IMR-90 (cell line): Measurements from ENCODE around the gene MAP1LC3B.

Source experiments
- MAZ ChIP-seq: IDR thresholded peaks from 2 replicates; pipeline ENCODE4 v1.6.1; 2012; ENCODE audit warnings: low read depth, mild to moderate bottlenecking, low read length, improper control_type of control experiment, moderate library complexity, borderline replicate concordance
- TF ChIP-seq, protein P1 (sequence below): conservative IDR thresholded peaks from 2 replicates; pipeline ENCODE4 v1.5.1; 2012; ENCODE audit warnings: mild to moderate bottlenecking, low read depth, low read length, improper control_type of control experiment

DNA sequence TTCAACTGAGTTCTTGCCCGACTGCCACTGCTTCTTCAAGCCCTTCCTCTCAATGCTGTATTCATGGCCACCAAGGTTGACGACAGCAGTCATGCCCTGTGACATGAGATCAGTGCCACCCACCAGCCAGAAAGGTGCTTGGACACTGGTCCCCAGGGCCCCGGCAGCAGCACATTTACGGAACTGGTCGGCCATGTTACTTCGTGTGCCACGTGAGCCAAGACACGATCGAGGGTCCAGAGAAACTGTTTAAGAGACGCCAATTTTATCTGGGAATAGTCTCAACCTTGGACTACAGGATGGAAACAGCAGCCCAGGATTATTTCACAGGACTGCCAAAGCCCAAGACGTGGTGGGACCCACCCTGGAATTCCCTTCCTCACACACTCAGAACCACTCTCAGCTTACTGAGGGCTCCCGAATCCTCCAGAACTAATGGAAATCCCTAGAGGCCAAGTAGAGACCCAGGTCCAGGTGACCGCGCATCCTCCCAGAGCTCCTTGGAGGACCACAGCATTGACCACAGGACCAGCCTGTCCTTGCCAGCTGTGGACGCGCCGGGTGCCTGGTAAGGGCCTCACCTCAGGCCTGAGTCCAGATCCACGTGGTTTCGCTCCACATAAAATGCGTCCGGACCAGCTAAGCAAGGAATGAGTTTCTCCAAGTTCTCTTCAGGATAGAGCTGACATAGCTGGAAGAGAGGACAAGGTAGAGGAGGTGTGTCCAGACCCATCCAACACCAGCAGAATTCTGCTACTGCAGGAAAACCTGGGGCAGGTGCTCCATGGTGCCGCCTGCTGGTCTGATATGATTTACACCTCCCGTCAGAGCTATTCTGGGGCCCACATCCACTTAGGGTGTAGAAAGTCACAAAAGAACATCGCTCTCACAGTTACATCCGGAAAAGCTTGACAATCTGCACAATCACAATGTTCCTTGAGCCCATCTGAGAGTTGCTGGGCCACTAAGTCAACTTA lies 28.2 kb downstream of the MAP1LC3B start:
- TF ChIP-seq, protein P1, sequence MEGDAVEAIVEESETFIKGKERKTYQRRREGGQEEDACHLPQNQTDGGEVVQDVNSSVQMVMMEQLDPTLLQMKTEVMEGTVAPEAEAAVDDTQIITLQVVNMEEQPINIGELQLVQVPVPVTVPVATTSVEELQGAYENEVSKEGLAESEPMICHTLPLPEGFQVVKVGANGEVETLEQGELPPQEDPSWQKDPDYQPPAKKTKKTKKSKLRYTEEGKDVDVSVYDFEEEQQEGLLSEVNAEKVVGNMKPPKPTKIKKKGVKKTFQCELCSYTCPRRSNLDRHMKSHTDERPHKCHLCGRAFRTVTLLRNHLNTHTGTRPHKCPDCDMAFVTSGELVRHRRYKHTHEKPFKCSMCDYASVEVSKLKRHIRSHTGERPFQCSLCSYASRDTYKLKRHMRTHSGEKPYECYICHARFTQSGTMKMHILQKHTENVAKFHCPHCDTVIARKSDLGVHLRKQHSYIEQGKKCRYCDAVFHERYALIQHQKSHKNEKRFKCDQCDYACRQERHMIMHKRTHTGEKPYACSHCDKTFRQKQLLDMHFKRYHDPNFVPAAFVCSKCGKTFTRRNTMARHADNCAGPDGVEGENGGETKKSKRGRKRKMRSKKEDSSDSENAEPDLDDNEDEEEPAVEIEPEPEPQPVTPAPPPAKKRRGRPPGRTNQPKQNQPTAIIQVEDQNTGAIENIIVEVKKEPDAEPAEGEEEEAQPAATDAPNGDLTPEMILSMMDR, result no peak; the same call in 1 of the 2 replicates
- TF ChIP-seq MAZ, result no peak
